Lung (tissue), 12 donors: ENCODE results near the gene BCORL1. TPM values are rescaled to one million over a fixed set of nuclear protein-coding genes. Genes with fewer than 3 reads are reported as not detected.

Experiments
- ATAC-seq: fragments of 200-7000 bp; cut with Tn5 transposase; one replicate; pipeline ENCODE4 v1.9.1; 2020; ENCODE audit warnings: moderate number of reproducible peaks; ENCODE audit not compliant: insufficient read depth, low FRiP score
- DNase-seq, 3 donors: peaks; one replicate each; pipeline ENCODE4 v3.0.0-alpha.2; 2013 to 2017
- H3K27ac ChIP-seq, 2 donors: one replicate each; pipeline ENCODE4 v1.5.1; 2013; ENCODE audit warnings: mild to moderate bottlenecking in 2 of 2, moderate library complexity in 2 of 2, control low read depth in 1 of 2, inconsistent platforms in 1 of 2, low read depth in 1 of 2, low read length in 1 of 2
- H3K27me3 ChIP-seq, 3 donors: one replicate each; pipeline ENCODE4 v1.5.1; 2013; ENCODE audit warnings: low read length in 2 of 3; ENCODE audit not compliant: control insufficient read depth in 3 of 3, insufficient read depth in 3 of 3
- H3K36me3 ChIP-seq, 4 donors: one replicate each; pipeline ENCODE4 v1.5.1; 2013; ENCODE audit warnings: low read length in 4 of 4, mild to moderate bottlenecking in 1 of 4, moderate library complexity in 1 of 4; ENCODE audit not compliant: control insufficient read depth in 4 of 4, insufficient read depth in 4 of 4
- H3K4me1 ChIP-seq, 5 donors: one replicate each; pipeline ENCODE4 v1.5.1; 2013; ENCODE audit warnings: low read length in 5 of 5, mild to moderate bottlenecking in 2 of 5, moderate library complexity in 1 of 5; ENCODE audit not compliant: control insufficient read depth in 5 of 5, insufficient read depth in 5 of 5
- H3K4me3 ChIP-seq: one replicate; pipeline ENCODE4 v1.5.1; 2013; ENCODE audit warnings: mild to moderate bottlenecking, control low read depth, moderate library complexity
- H3K9ac ChIP-seq, 2 donors: one replicate each; pipeline ENCODE4 v1.5.1; 2013; ENCODE audit warnings: low read length in 2 of 2, control low read depth in 1 of 2; ENCODE audit not compliant: insufficient read depth in 1 of 2
- H3K9me3 ChIP-seq, 4 donors: one replicate each; pipeline ENCODE4 v1.5.1; 2013; ENCODE audit warnings: low read length in 3 of 4, mild to moderate bottlenecking in 1 of 4, moderate library complexity in 1 of 4; ENCODE audit not compliant: control insufficient read depth in 4 of 4, insufficient read depth in 3 of 4
- WGBS, 2 donors: extraction: QIAGEN DNeasy Blood & Tissue Kit; methylation state at CpG; one replicate each; pipeline ENCODE4 v1.1.7; 2013; 5-methylcytosine and 5-hydroxymethylcytosine counted together
- polyA plus RNA-seq, 2 donors: library from polyadenylated mRNA; stranded (reverse); fragments of 200-250 nt; gene quantifications; one replicate each; pipeline ENCODE4 v1.2.1, GENCODE V29; 2013
- total RNA-seq, 2 donors: library from RNA; depleted of rRNA in 1 of 2; stranded (reverse); fragments of >200 nt in 1 of 2; gene quantifications; one replicate each; pipeline ENCODE4 v1.2.1, GENCODE V29; 2014 to 2021
- TF ChIP-seq, protein P1 (sequence below): IDR thresholded peaks from 2 replicates; pipeline ENCODE4 v1.5.1; 2012; ENCODE audit warnings: mild to moderate bottlenecking; ENCODE audit errors: control extremely low read depth, extremely low read depth
- donor health status: control.
- donor health status: control.
- donor health status: Bipolar disorder and iron deficiency.
- donor health status: healthy.
- donor health status: DM: yes; HTN: yes; CAD: no.

Gene BCORL1
- total and polyA plus RNA-seq, 4 donors: 2.3 to 11.8 (median 7.0) TPM

DNA sequence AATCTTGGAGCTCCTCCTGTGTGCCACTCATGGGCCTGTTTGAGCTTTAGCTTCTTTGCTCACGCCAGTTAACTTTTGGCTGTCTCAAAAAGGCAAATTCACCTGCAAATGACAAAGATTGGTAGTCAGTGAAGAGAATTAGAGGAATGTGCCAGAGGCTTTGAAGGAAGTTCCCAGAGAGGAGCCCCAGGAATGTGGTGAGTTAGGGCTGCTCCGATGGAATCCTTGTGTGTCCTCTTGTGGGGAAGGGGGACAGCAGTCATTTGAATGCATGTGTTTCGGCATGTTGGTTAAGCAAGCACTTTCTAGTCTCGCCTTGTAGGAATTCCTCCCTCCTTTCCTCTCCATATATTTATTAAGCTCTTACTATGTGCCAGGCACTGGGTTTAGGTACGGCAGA is 65.0 kb downstream of the BCORL1 start:
- H3K36me3 ChIP-seq: peaks cover 8 to 24% (median 11%) of the 10 kb centered on the region in 4 donors
- H3K4me3 ChIP-seq: no peak overlapping the region
- ATAC-seq (no peak), DNase-seq (no peak)
- TF ChIP-seq, protein P1, sequence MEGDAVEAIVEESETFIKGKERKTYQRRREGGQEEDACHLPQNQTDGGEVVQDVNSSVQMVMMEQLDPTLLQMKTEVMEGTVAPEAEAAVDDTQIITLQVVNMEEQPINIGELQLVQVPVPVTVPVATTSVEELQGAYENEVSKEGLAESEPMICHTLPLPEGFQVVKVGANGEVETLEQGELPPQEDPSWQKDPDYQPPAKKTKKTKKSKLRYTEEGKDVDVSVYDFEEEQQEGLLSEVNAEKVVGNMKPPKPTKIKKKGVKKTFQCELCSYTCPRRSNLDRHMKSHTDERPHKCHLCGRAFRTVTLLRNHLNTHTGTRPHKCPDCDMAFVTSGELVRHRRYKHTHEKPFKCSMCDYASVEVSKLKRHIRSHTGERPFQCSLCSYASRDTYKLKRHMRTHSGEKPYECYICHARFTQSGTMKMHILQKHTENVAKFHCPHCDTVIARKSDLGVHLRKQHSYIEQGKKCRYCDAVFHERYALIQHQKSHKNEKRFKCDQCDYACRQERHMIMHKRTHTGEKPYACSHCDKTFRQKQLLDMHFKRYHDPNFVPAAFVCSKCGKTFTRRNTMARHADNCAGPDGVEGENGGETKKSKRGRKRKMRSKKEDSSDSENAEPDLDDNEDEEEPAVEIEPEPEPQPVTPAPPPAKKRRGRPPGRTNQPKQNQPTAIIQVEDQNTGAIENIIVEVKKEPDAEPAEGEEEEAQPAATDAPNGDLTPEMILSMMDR: no peak
- 91 to 95% methylated on average over 5 of the region's 5 CpGs for WGBS, 2 donors
- H3K27ac ChIP-seq: no peak overlapping the region
- peaks cover 0 to 4% (median 0%) of the 10 kb centered on the region in 3 donors for H3K27me3 ChIP-seq
- no peak overlapping the region for H3K9ac ChIP-seq
- H3K9me3 ChIP-seq: peaks cover 0 to 9% (median 4%) of the 10 kb centered on the region in 4 donors
- no peaks in the 10 kb centered on the region for H3K4me1 ChIP-seq

DNA sequence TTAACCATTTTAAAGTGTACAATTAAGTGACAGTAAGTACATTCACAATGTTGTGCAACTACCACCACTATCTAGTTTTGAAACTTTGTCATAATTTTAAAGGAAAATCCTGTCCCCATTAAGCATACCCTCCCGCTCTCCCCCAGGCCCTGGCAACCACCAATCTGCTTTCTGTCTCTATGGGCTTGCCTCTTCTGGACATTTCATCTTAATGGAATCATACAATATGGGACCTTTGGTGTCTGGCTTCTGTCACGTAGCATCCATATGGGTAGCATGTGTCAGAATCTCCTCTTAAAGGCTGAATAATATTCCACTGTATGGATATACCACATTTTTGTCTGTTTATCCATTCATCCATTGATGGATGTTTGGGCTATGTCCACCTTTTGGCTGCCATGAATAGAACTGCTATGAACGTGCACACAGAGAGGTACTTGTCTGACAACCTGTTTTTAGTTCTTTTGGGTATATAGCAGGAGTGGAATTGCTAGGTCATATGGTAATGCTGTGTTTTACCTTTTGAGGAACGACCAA is 66.3 kb downstream of the BCORL1 start:
- WGBS, 2 donors: 76 to 100% methylated on average over 4 of the region's 4 CpGs

DNA sequence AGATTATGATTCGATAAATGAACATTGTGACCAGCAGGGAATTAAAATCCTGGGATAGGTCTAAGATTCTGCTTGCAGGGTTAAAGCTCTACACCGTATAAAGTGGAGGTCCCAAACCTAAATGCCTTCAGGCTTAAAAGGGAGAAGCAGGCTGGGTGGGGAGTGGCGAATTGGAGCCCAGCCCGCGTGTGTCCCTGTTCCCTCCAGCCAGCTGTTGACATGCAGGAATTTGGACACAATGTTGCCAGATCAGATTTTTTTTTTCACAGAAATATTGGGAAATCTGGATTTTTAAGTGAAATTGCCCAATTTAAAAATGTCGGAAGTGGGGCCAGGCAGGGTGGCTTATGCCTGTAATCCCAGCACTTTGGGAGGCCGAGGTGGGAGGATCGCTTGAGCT is 67.4 kb downstream of the BCORL1 start:
- no peak overlapping the region for H3K4me3 ChIP-seq
- H3K9me3 ChIP-seq: peaks cover 0 to 9% (median 4%) of the 10 kb centered on the region in 4 donors
- 85 to 92% methylated on average over 8 of the region's 8 CpGs for WGBS, 2 donors
- no peak for ATAC-seq
- H3K9ac ChIP-seq: no peak overlapping the region
- peaks cover 0 to 4% (median 0%) of the 10 kb centered on the region in 3 donors for H3K27me3 ChIP-seq
- H3K27ac ChIP-seq: no peak overlapping the region
- TF ChIP-seq, protein P1: no peak
- peaks cover 7 to 26% (median 12%) of the 10 kb centered on the region in 4 donors for H3K36me3 ChIP-seq
- DNase-seq: peak in 1 of 3 donors; percentile 35
- H3K4me1 ChIP-seq: no peaks in the 10 kb centered on the region

More for the DNA sequence above, 66.3 kb downstream of the BCORL1 start:
- Histone ChIP-seq H3K4me1 (no peaks in the 10 kb centered on the region), H3K27me3 (peaks cover 0 to 4% (median 0%) of the 10 kb centered on the region in 3 donors), H3K27ac (no peak overlapping the region), H3K9me3 (peaks cover 0 to 9% (median 4%) of the 10 kb centered on the region in 4 donors), H3K36me3 (peaks cover 8 to 26% (median 14%) of the 10 kb centered on the region in 4 donors), H3K9ac (no peak overlapping the region), H3K4me3 (no peak overlapping the region)
- DNase-seq: no peak
- TF ChIP-seq, protein P1: no peak
- no peak for ATAC-seq
